HG02943 (cell line): Measurements from ENCODE around the gene PLCG2.
"Not testable (repeated sequence)": the region's sequence is repeated elsewhere in the genome, so short reads cannot be mapped to it uniquely, and the experiment has no call there.

Experiments
- ATAC-seq: cut with Tn5 transposase; IDR thresholded peaks from one replicate; pipeline ENCODE4 v1.9.1; 2021; ENCODE audit warnings: mild to moderate bottlenecking, low read depth, moderate library complexity; ENCODE audit not compliant: unreplicated experiment

The PLCG2 gene

GRCh38 chr16:81931927-81932326, 152.8 kb downstream of the PLCG2 start:
- no peak for ATAC-seq

- no peak for ATAC-seq
These were observed 153.6 kb downstream of the PLCG2 start for GRCh38 chr16:81932668-81933067.

- ATAC-seq = no peak
These were observed 154.3 kb downstream of the PLCG2 start for GRCh38 chr16:81933361-81933760.

GRCh38 chr16:81934711-81935110, 155.6 kb downstream of the PLCG2 start:
- ATAC-seq = not testable (repeated sequence)

GRCh38 chr16:81936209-81937000, 157.3 kb downstream of the PLCG2 start:
- ATAC-seq = no peak

GRCh38 chr16:81937305-81938038, 158.4 kb downstream of the PLCG2 start:
- no peak for ATAC-seq

- ATAC-seq = no peak
These were observed 159.5 kb downstream of the PLCG2 start for GRCh38 chr16:81938326-81939163.

GRCh38 chr16:81939164-81940056, 160.3 kb downstream of the PLCG2 start:
- no peak for ATAC-seq

GRCh38 chr16:81940781-81941560, 161.9 kb downstream of the PLCG2 start:
- no peak for ATAC-seq

GRCh38 chr16:81942007-81942601, 163.0 kb downstream of the PLCG2 start:
- no peak for ATAC-seq

- no peak for ATAC-seq
These were observed 166.6 kb downstream of the PLCG2 start for GRCh38 chr16:81945665-81946064.

- no peak for ATAC-seq
These were observed 167.1 kb downstream of the PLCG2 start for GRCh38 chr16:81946206-81946605.

GRCh38 chr16:81951564-81951963, 172.5 kb downstream of the PLCG2 start:
- ATAC-seq = no peak

- ATAC-seq = no peak
These were observed 177.3 kb downstream of the PLCG2 start for GRCh38 chr16:81956213-81956948.

GRCh38 chr16:81964808-81965207, 185.7 kb downstream of the PLCG2 start:
- ATAC-seq = no peak

- no peak for ATAC-seq
These were observed 188.3 kb downstream of the PLCG2 start for GRCh38 chr16:81967358-81967757.

GRCh38 chr16:81971853-81972252, 192.8 kb downstream of the PLCG2 start:
- no peak for ATAC-seq

GRCh38 chr16:81973737-81974136, 194.6 kb downstream of the PLCG2 start:
- ATAC-seq = no peak
